VCaP (cell line): ENCODE results near the gene GATA5.

Source experiments
- H3K27ac ChIP-seq: fragments of 450-650 bp; 2 replicates; pipeline ENCODE4 v1.5.1; 2017
- TF ChIP-seq, protein P1 (sequence below): fragments of 450-650 bp; conservative IDR thresholded peaks from 2 replicates; pipeline ENCODE4 v1.5.1; 2017; ENCODE audit warnings: mild to moderate bottlenecking, moderate library complexity

The GATA5 gene

DNA sequence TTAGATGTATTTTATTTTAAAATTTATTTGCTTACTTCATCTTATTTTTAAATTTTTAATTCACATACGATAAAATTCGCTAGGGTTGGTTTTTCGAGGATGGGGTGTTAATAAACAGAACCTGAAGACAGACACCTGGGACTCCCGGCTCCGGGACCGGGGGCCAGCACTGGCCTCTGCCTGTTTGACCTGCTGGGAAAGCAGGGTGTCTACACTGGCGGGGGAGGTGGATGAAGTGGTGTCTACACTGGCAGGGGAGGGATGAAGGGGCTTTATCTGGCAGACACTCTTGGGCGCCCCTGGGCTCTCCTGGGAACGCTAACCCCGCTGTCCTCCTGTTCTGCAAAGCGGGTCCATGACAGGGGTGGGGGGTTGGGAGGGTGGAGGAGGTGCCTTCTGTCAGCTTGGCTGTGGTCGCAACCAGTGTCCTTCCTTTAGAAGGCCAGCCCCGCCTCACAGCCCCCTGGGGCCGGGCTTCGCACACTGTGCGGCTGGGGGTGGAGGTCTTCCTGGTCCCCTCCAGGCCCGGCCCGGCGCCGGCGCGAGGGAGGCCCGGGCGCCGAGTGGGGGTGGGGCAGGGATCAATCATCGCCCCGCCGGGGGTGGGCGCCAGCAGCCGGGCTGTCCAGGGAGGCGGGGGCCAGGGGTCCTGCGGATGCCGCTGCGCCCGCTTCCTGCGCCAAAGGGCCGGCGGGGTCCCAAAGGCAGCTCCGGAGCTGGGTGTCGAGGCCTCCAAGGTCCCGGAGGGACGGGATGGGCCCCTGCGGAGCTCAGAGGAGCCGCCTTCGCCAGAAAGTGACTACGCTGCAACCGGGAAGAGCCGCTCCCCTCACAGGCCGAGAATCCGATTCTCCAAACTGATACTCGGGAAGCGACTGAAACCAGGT lies 1.8 kb downstream of the GATA5 start:
- no peak overlapping the region for H3K27ac ChIP-seq
- TF ChIP-seq, protein P1, sequence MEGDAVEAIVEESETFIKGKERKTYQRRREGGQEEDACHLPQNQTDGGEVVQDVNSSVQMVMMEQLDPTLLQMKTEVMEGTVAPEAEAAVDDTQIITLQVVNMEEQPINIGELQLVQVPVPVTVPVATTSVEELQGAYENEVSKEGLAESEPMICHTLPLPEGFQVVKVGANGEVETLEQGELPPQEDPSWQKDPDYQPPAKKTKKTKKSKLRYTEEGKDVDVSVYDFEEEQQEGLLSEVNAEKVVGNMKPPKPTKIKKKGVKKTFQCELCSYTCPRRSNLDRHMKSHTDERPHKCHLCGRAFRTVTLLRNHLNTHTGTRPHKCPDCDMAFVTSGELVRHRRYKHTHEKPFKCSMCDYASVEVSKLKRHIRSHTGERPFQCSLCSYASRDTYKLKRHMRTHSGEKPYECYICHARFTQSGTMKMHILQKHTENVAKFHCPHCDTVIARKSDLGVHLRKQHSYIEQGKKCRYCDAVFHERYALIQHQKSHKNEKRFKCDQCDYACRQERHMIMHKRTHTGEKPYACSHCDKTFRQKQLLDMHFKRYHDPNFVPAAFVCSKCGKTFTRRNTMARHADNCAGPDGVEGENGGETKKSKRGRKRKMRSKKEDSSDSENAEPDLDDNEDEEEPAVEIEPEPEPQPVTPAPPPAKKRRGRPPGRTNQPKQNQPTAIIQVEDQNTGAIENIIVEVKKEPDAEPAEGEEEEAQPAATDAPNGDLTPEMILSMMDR, result no peak

DNA sequence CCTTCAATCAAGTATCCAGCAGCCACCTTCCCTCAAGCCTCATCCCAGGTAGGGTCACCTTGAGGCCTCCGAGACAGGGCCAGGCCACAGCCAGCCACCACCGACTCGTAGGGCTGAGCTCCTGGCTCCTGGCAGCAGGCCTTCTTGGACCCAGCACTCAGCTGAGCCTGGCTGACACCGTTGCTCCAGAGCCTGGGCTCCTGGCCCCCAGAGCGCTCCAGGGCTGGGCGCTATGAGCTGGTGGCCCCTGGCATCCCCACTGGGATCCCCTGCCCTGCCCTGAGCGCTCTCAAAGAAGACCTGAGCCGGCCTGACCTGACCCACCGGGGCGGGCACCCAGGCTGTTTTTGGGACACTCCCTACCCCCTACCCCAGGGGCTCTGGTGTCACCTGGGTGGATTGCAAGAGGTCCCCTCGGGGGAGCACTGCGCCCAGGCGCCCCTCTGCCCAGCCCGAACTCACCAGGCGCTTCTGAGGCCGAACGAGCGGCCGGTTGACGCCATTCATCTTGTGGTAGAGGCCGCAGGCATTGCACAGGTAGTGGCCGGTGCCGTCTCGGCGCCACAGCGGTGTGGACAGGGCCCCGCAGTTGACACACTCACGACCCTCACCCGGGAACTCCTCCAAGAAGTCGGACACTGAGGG lies 2.7 kb downstream of the GATA5 start:
- H3K27ac ChIP-seq, result no peak overlapping the region
- TF ChIP-seq, protein P1, result no peak

GRCh38 chr20:62472138-62472940 lies 3.5 kb downstream of the GATA5 start:
- TF ChIP-seq, protein P1, result no peak
- H3K27ac ChIP-seq, result no peak overlapping the region

DNA sequence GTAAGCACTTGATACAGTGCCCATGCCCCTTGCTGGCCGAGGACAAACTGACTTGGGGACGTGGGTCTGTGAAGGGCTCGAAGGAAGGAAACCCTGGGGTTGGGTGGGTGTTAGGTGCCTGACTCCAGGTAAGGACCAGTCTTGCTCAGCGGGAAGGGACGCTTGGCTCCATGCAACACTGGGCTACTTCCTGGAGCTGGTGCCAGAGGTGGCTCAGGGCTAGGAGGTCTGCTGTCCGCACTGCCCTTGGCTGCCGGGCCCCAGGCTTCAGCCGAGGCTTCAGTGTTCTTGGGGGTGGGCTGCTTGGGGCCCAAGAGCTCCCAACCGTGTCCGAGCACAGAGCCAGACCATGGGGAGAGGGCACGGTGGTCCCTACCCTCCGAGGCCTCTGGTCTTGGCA lies 5.3 kb downstream of the GATA5 start:
- TF ChIP-seq, protein P1, result no peak
- no peak overlapping the region for H3K27ac ChIP-seq

- TF ChIP-seq, protein P1, result no peak
- no peak overlapping the region for H3K27ac ChIP-seq
Measured at GRCh38 chr20:62470001-62470400, 5.8 kb downstream of the GATA5 start.

GRCh38 chr20:62469352-62469751 lies 6.4 kb downstream of the GATA5 start:
- no peak overlapping the region for H3K27ac ChIP-seq
- TF ChIP-seq, protein P1, result no peak
